ENCODE data around the gene PODN.

DNA sequence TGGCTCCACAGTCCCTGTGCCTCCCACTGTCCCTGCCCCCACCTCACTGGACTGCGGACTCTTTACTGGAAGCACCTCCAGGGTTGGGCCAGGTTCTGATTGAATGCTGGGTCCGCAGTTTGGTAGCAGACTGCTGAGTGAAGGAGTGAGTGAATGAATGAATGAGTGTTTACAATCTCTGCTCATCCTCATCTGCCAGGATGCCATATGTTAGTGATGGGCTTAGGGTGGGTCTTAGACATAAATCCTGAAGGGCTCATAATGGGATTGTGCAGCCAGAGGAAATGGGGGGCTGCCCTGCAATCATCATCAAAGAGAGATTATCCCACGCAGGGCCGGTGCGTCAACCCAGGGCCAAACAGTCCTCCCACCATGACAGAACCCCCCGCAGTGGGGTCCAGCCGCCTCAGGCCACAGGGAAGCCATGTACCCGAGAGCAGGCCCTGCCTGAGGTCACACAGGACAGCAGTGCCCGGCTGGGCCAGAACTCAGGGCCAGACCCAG lies 54.3 kb downstream of the PODN start:
- TF ChIP-seq, protein P1, sequence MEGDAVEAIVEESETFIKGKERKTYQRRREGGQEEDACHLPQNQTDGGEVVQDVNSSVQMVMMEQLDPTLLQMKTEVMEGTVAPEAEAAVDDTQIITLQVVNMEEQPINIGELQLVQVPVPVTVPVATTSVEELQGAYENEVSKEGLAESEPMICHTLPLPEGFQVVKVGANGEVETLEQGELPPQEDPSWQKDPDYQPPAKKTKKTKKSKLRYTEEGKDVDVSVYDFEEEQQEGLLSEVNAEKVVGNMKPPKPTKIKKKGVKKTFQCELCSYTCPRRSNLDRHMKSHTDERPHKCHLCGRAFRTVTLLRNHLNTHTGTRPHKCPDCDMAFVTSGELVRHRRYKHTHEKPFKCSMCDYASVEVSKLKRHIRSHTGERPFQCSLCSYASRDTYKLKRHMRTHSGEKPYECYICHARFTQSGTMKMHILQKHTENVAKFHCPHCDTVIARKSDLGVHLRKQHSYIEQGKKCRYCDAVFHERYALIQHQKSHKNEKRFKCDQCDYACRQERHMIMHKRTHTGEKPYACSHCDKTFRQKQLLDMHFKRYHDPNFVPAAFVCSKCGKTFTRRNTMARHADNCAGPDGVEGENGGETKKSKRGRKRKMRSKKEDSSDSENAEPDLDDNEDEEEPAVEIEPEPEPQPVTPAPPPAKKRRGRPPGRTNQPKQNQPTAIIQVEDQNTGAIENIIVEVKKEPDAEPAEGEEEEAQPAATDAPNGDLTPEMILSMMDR (conservative IDR thresholded peaks at IDR 0.05): no peak
- no peak for TF ChIP-seq ZFX (IDR thresholded peaks at IDR 0.05)
